Psoas muscle (tissue), 8 donors: Measurements from ENCODE around the gene SLC2A9. TPM values are rescaled to one million over a fixed set of nuclear protein-coding genes. Genes with fewer than 3 reads are reported as not detected.

Experiments used
- ATAC-seq, 4 donors: fragments of 200-7000 bp; cut with Tn5 transposase; one replicate each; pipeline ENCODE4 v1.9.1; 2020; ENCODE audit warnings: moderate library complexity in 3 of 4, mild to moderate bottlenecking in 2 of 4
- DNase-seq, 2 donors: peaks; one replicate each; pipeline ENCODE4 v3.0.0-alpha.2; 2020
- H3K27ac ChIP-seq: fragments of 200-600 bp; one replicate; pipeline ENCODE4 v1.8.0; 2022
- H3K27me3 ChIP-seq, 3 donors: fragments of 200-600 bp in 1 of 3; one replicate each; pipeline versions ENCODE4 v1.6.1 to v1.8.0; 2013 to 2022; ENCODE audit warnings: low read length in 2 of 3, mild to moderate bottlenecking in 2 of 3, moderate library complexity in 1 of 3; ENCODE audit not compliant: insufficient read depth in 3 of 3
- H3K36me3 ChIP-seq, 2 donors: fragments of 200-600 bp in 1 of 2; one replicate each; pipeline versions ENCODE4 v1.6.1 to v1.8.0; 2013 to 2022; ENCODE audit warnings: low read depth in 1 of 2, mild to moderate bottlenecking in 1 of 2, moderate library complexity in 1 of 2; ENCODE audit not compliant: insufficient read depth in 1 of 2
- H3K4me1 ChIP-seq: fragments of 200-600 bp; one replicate; pipeline ENCODE4 v1.8.0; 2022
- H3K4me3 ChIP-seq: fragments of 200-600 bp; one replicate; pipeline ENCODE4 v1.8.0; 2022; ENCODE audit warnings: mild to moderate bottlenecking
- H3K9me3 ChIP-seq: fragments of 200-600 bp; one replicate; pipeline ENCODE4 v1.8.0; 2022
- CTCF ChIP-seq: fragments of 200-600 bp; IDR thresholded peaks from one replicate; pipeline ENCODE4 v1.8.0; 2022; ENCODE audit warnings: antibody characterized with exemption
- WGBS, 3 donors: extraction: QIAGEN DNeasy Blood & Tissue Kit; methylation state at CpG; one replicate each; pipeline versions ENCODE4 v1.1.6 to v1.1.7; 2013; 5-methylcytosine and 5-hydroxymethylcytosine counted together
- intact Hi-C, 2 donors: fragments of 100-400 bp; cut with DNase I; formaldehyde crosslinking; loops; one replicate each; pipeline versions ENCODE4 v1.11.0 to v1.14.2; 2022
- polyA plus RNA-seq, 3 donors: library from polyadenylated mRNA; stranded (reverse); fragments of 200-250 nt; gene quantifications; one replicate each; pipeline ENCODE4 v1.2.3, GENCODE V29; 2013
- total RNA-seq, 4 donors: library from RNA; stranded (reverse); fragmentation: NEBNext Ultra II Directional in 2 of 4; extraction: Animal tissue kit (Norgen Biotek cat#: 25700) in 2 of 4; gene quantifications; one replicate each; pipeline versions ENCODE4 v1.2.1 to v1.2.4, GENCODE V29; 2021 to 2023
- donor health status: healthy with polysubstance abuse.
- donor health status: DM: no; HTN: no; CAD: no; lungs with moderate emphysema.
- donor health status: Bipolar disorder and iron deficiency.
- donor health status: healthy.
- donor health status: DM: yes; HTN: yes; CAD: no.
- donor health status: DM: no; HTN: no; CAD: no.
- donor health status: DM: no; HTN: no; CAD: no.
- donor health status: DM: yes; HTN: yes; CAD: no.

Gene SLC2A9
- total and polyA plus RNA-seq, 7 donors, result 0.37 to 2.7 (median 1.3) TPM

DNA sequence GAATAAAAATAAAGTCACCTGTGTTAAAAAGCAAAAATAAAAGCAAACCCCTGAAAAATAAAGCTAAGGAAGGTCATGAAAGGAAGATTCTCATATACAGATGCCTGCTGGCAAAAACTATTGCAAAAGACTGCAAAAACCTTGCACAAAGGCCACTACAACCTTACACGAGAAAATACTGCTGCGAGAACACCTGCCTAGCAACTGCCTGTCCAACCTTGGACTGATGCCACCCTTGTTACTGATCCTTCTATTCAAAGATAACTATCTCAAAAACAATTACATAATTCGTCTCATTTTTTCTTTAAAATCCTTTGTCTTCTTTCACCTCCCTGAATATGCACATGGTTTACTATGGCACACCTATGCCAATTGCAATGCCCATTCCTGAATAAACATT lies 49.6 kb downstream of the SLC2A9 start:
- no peak for TF ChIP-seq CTCF
- no peaks in the 10 kb centered on the region for H3K36me3 ChIP-seq
- DNase-seq (no peak), ATAC-seq (no peak)
- intact Hi-C loops, result no loop called here
- H3K4me3 ChIP-seq, result no peak overlapping the region
- no peaks in the 10 kb centered on the region for H3K4me1 ChIP-seq
- H3K9me3 ChIP-seq, result no peaks in the 10 kb centered on the region
- WGBS, 3 donors, result 64 to 82% (median 74%) methylated on average over 3 of the region's 3 CpGs
- H3K27me3 ChIP-seq, result no peaks in the 10 kb centered on the region
- no peak overlapping the region for H3K27ac ChIP-seq

DNA sequence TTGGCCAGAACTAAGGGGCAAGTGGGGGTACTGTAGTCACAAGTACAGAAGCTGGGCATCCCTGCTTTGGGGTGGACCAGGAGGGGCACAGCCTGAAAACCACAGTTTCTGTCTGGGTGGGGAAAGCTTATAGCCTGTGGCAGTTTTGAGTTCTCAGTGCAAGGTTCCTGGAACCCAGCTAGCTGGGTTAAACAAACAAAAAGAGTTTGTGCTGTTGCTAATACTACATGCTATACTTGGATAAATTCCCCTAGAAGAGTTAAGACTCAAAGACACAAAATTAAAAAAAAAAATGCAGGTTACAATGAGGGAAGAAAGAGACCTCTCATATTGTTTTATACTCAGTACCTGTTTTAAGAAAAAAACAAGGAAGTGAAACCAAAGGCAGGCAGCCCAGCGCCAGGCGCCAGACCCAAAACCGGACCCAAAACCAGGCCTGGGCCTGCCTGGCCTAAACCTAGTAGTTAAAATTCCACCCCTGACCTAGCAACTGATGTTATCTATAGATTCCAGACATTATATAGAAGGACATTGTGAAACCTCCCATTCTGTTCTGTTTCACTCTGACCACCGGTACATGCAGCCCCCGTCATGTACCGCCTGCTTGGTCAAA lies 50.8 kb downstream of the SLC2A9 start:
- Histone ChIP-seq H3K4me1 (no peaks in the 10 kb centered on the region), H3K4me3 (no peak overlapping the region), H3K9me3 (no peaks in the 10 kb centered on the region), H3K27me3 (no peaks in the 10 kb centered on the region), H3K27ac (no peak overlapping the region), H3K36me3 (no peaks in the 10 kb centered on the region)
- WGBS, 3 donors, result 82 to 98% (median 97%) methylated on average over 6 of the region's 6 CpGs
- intact Hi-C loops, result no loop called here
- ATAC-seq (no peak), DNase-seq (no peak)
- TF ChIP-seq CTCF, result no peak

- intact Hi-C loops, result no loop called here
- no peak for TF ChIP-seq CTCF
- H3K9me3 ChIP-seq, result no peaks in the 10 kb centered on the region
- H3K36me3 ChIP-seq, result no peaks in the 10 kb centered on the region
- DNase-seq (no peak), ATAC-seq (no peak)
- no peaks in the 10 kb centered on the region for H3K27me3 ChIP-seq
- WGBS, 3 donors, result 84 to 92% (median 87%) methylated on average over 7 of the region's 7 CpGs
- H3K27ac ChIP-seq, result no peak overlapping the region
- H3K4me1 ChIP-seq, result no peaks in the 10 kb centered on the region
- no peak overlapping the region for H3K4me3 ChIP-seq
Observed at GRCh38 chr4:9969526-9970398, 51.5 kb downstream of the SLC2A9 start.

DNA sequence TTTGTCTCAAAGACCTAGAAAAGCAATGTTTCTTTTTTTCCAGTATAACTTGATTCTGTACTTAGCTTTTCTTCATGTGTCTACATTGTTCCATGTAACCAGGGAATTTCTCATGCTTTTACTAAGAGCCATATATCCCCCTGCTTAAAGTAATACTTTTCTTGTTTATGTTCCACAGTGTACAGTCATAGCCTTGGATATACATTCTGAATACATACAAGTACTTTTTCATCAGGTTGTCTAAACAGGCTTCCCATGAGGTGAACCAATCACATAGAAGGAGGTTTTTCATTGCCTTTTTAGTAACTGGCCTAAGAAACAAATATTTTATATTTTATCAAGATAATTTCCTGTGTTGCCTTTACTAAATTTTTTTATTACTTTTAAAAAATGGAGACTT lies 52.8 kb downstream of the SLC2A9 start:
- intact Hi-C loops, result no loop called here
- no peak for ATAC-seq
- H3K4me3 ChIP-seq, result no peak overlapping the region

More for the DNA sequence above, 52.8 kb downstream of the SLC2A9 start:
- no peaks in the 10 kb centered on the region for H3K4me1 ChIP-seq
- no peak overlapping the region for H3K27ac ChIP-seq
- H3K27me3 ChIP-seq, result no peaks in the 10 kb centered on the region
- peaks cover 0 to 2% of the 10 kb centered on the region in 2 donors for H3K36me3 ChIP-seq
- TF ChIP-seq CTCF, result no peak
- no peaks in the 10 kb centered on the region for H3K9me3 ChIP-seq
- no peak for DNase-seq
